ENCODE results near the gene ACTA2. TPM values are rescaled to one million over a fixed set of nuclear protein-coding genes. Genes with fewer than 3 reads are reported as not detected.
A peak's percentile ranks its signal among the peaks of the same experiment; 100 is the strongest.

The ACTA2 gene
- total RNA-seq, 4 donors from 2014 or later = 64.6 to 1,343 (median 285) TPM

DNA sequence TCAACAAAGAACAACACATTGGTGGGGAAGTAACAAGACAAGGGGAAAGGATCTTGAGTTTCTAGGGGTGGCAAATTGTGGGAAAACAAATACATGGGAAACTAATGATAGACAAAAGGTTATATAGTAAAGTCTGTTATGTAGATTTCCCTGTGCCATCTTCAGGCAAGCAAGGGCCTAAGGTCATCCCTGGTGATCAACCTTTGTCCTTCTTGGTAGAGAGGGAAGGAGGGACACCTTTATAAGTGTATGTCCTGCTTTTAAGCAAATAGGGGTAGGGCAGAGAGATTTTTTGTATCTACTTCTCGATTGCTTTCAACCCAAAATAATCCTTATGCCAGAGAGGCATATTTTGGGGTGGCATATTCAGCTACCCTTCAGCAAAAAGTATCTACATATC is 11.8 kb upstream of the ACTA2 start:
- WGBS, 2 donors = 72 to 82% methylated on average over 1 of the region's 1 CpG

GRCh38 chr10:88963318-88963717 is 10.7 kb upstream of the ACTA2 start:
- intact Hi-C loops (cut with DNase I) = no loop called here
- TF ChIP-seq CTCF (IDR thresholded peaks at IDR 0.05) (no peak), POLR2A (IDR thresholded peaks at IDR 0.05) (no peak)
- Histone ChIP-seq H3K9me3 (no peaks in the 10 kb centered on the region), H3K27ac (no peak overlapping the region), H3K27me3 (no peaks in the 10 kb centered on the region), H3K4me1 (peaks cover 0 to 18% (median 0%) of the 10 kb centered on the region in 3 donors), H3K4me3 (no peak overlapping the region), H3K36me3 (no peaks in the 10 kb centered on the region)
- WGBS, 2 donors = 69 to 87% methylated on average over 2 of the region's 2 CpGs
- no peak for DNase-seq

More for the DNA sequence above, 11.8 kb upstream of the ACTA2 start:
- TF ChIP-seq POLR2A (IDR thresholded peaks at IDR 0.05) = no peak
- no peak for TF ChIP-seq CTCF (IDR thresholded peaks at IDR 0.05)
- peak overlapping the region in 1 of 4 donors; percentile 19 for H3K27ac ChIP-seq
- no peaks in the 10 kb centered on the region for H3K36me3 ChIP-seq
- no peak for DNase-seq
- no peaks in the 10 kb centered on the region for H3K9me3 ChIP-seq
- no peaks in the 10 kb centered on the region for H3K27me3 ChIP-seq
- H3K4me1 ChIP-seq = peaks cover 0 to 18% (median 0%) of the 10 kb centered on the region in 3 donors
- no peak overlapping the region for H3K4me3 ChIP-seq
- intact Hi-C loops (cut with DNase I) = no loop called here

DNA sequence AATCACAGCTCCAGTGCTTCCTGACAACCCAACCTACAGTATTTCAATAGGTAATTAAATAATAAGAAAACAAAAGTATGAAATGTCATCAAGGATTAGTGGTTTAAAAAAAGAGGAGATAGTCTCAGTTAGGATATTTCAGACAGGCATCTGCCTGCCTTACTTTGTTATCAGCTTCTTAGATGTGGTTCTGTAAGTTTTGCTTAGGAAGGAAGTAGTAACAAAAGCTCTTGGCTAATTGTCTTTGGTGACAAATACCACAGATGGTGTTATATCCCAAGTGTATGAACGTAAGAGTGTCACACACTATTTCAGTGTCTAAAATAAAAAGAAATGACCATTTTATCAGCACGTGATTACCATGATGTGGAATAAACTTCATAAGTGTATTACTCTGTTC is 9.8 kb upstream of the ACTA2 start:
- H3K36me3 ChIP-seq = no peaks in the 10 kb centered on the region
- intact Hi-C loops (cut with DNase I) = no loop called here

GRCh38 chr10:88961266-88961665 is 8.7 kb upstream of the ACTA2 start:
- peaks cover 0 to 11% (median 0%) of the 10 kb centered on the region in 3 donors for H3K4me1 ChIP-seq
- H3K27me3 ChIP-seq = no peaks in the 10 kb centered on the region
- DNase-seq = no peak
- H3K4me3 ChIP-seq = no peak overlapping the region
- no peak overlapping the region for H3K27ac ChIP-seq
- H3K36me3 ChIP-seq = no peaks in the 10 kb centered on the region
- no peaks in the 10 kb centered on the region for H3K9me3 ChIP-seq
- intact Hi-C loops (cut with DNase I) = no loop called here
- TF ChIP-seq POLR2A (IDR thresholded peaks at IDR 0.05) = no peak

More for the DNA sequence above, 9.8 kb upstream of the ACTA2 start:
- H3K27me3 ChIP-seq = no peaks in the 10 kb centered on the region
- TF ChIP-seq CTCF (IDR thresholded peaks at IDR 0.05) (no peak), POLR2A (IDR thresholded peaks at IDR 0.05) (no peak)
- no peak for DNase-seq
- H3K4me3 ChIP-seq = no peak overlapping the region
- no peaks in the 10 kb centered on the region for H3K9me3 ChIP-seq
- 38 to 60% methylated on average over 2 of the region's 2 CpGs for WGBS, 2 donors
- H3K27ac ChIP-seq = no peak overlapping the region
- peaks cover 0 to 18% (median 0%) of the 10 kb centered on the region in 3 donors for H3K4me1 ChIP-seq

DNA sequence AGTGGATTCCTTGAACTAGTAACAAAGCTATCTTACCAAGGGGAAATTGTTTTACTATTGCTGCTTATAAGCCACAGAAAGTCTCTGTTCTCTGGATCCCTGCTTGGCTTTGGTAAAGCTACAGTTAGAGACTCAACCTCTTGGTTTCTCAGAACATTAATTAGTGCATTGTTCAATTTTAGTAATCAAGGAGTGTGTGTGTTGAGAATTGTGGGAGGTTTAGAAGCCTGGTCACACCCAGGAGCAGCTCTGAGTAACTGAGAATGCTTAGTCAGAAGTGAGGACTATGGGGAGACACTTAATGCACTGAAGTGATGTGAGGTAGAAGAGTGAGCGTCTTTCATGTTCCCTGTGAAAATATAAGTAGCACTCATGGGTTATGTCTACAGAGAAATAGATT is 8.2 kb upstream of the ACTA2 start:
- H3K4me1 ChIP-seq = peaks cover 0 to 10% (median 0%) of the 10 kb centered on the region in 3 donors
- no peaks in the 10 kb centered on the region for H3K36me3 ChIP-seq
- TF ChIP-seq POLR2A (IDR thresholded peaks at IDR 0.05) (no peak), CTCF (IDR thresholded peaks at IDR 0.05) (no peak)
- DNase-seq = no peak
- no peak overlapping the region for H3K4me3 ChIP-seq
- no peaks in the 10 kb centered on the region for H3K9me3 ChIP-seq
- no peaks in the 10 kb centered on the region for H3K27me3 ChIP-seq
- WGBS, 2 donors = 89 to 90% methylated on average over 1 of the region's 1 CpG
- intact Hi-C loops (cut with DNase I) = no loop called here
- H3K27ac ChIP-seq = peak overlapping the region in 1 of 4 donors; percentile 51

GRCh38 chr10:88958721-88959120 is 6.1 kb upstream of the ACTA2 start:
- TF ChIP-seq CTCF (IDR thresholded peaks at IDR 0.05) = no peak
- TF ChIP-seq POLR2A (IDR thresholded peaks at IDR 0.05) = no peak

More at GRCh38 chr10:88958721-88959120, 6.1 kb upstream of the ACTA2 start:
- intact Hi-C loops (cut with DNase I) = no loop called here
- H3K27me3 ChIP-seq = no peaks in the 10 kb centered on the region
- WGBS, 2 donors = 94 to 100% methylated on average over 6 of the region's 6 CpGs
- no peak for DNase-seq
- no peak overlapping the region for H3K27ac ChIP-seq
- H3K4me1 ChIP-seq = no peaks in the 10 kb centered on the region
- no peaks in the 10 kb centered on the region for H3K36me3 ChIP-seq
- H3K4me3 ChIP-seq = no peak overlapping the region
- H3K9me3 ChIP-seq = no peaks in the 10 kb centered on the region
